Stimulated activated CD8-positive, alpha-beta memory T cell treated with anti-CD3 and anti-CD28 coated beads, Interleukin-15, amount 100 ng/mL, for 24 hours (primary cell): Measurements from ENCODE around the gene PRKRIP1.
"Not testable (repeated sequence)": the region's sequence is repeated elsewhere in the genome, so short reads cannot be mapped to it uniquely, and the experiment has no call there.

ENCODE experiments used
- DNase-seq: peaks from one replicate; pipeline ENCODE4 v3.0.0-alpha.2; 2020; ENCODE audit warnings: low read depth

PRKRIP1 gene

GRCh38 chr7:102431617-102432298, 35.6 kb downstream of the PRKRIP1 start:
- DNase-seq: no peak

DNA sequence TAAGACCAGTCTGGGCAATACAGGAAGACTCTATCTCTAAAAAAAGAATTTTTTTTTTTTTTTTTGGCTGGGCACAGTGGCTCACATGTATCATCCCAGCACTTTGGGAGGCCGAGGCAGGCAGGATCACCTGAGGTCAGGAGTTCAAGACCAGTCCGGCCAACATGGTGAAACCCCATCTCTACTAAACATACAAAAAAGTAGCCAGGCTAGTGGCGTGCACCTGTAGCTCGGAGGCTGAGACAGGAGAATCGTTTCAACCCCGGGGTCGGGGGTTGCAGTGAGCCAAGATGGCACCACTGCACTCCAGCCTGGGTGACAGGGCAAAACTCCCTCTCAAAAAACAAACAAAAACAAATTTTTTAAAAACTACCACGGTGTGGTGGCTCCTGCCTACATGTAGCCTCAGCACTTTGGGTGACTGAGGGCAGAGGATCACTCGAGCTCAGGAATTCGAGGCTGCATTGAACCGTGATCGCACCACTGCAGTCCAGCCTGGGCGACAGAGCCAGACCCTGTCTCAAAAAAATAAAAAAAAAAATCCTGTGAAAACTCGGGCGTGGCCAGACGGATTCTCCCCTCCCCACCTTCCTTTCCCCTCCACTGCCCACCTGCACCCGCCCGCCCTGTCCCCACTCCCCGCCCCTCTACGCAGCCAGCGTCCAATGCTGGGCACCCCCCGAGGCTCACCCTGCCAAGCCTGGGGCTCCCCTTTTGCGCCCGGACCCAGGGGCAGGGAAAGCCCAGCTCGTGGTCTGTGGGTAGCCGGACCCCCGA, 36.5 kb downstream of the PRKRIP1 start:
- DNase-seq: no peak

DNA sequence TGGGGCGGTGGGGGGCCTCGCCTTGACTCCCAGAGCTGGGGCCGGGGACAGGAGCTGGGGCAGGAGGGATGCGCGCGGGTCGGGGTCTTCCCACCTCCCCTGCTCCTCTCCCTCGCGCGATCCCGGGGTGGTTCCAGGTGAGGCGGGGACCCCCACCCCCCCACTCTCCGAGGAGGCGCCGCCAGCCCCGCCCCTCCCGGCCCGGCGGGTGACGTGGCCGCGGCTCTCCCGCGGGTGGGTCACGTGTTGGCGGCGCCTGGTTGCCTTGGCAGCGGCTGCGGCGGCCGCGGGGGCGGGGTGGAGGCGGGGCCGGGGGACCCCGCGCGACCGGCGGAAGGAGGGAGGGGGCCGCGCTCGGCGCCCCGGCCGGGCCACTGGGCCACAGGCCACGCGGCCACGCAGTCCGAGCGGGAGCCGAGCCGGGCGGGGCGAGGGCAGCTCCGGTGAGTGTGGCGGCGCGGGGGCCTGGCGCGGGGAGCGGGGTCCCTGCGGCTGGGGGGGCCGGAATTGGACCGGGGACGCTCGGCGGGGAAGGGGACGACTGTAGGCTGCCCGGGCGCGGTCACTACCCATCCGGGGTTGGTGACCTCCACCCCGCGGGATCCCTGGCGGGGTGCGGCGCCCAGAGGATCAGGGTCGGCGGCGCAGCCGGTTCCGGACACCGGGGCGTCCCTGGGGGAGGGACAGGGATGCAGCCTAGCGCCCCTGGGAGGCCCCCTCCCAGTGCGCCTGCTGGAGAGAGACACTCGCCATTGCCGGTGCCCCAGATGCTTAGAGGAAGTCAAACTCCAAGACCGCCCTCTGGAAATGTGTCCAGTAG, 37.3 kb downstream of the PRKRIP1 start, which contains the start of gene ORAI2:
TSS of gene ORAI2 (plus strand) at position 357 of the 820 bp plus-strand sequence. CDS start 5,382 bp downstream, outside the sequence.
- peak; percentile 87 for DNase-seq

DNA sequence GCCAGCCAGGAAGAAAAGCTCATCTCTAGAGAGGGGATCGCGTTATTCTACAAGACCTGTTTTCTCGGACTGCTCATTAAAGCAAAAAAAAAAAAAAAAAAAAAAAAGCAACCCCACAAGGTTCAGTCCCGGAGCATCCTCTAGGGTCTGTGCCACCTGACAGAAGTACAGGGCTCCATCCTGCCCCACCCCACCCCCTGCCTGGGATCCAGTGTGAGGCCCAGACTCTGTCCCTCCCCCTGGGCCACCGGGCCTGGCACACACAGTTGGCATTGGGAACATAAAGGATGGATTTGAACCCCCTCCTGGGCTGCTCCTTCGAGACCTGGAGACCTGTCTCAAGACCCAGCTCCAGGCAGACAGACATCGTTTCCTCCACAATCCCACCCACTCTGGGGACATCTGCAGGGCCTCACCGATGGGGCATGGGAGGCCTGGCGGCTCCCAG, 37.9 kb downstream of the PRKRIP1 start:
- DNase-seq: no peak

GRCh38 chr7:102436118-102436517, 40.0 kb downstream of the PRKRIP1 start:
- DNase-seq: no peak

GRCh38 chr7:102439963-102440795, 44.0 kb downstream of the PRKRIP1 start:
- DNase-seq: no peak

GRCh38 chr7:102444961-102445673, 49.0 kb downstream of the PRKRIP1 start:
- no peak for DNase-seq

DNA sequence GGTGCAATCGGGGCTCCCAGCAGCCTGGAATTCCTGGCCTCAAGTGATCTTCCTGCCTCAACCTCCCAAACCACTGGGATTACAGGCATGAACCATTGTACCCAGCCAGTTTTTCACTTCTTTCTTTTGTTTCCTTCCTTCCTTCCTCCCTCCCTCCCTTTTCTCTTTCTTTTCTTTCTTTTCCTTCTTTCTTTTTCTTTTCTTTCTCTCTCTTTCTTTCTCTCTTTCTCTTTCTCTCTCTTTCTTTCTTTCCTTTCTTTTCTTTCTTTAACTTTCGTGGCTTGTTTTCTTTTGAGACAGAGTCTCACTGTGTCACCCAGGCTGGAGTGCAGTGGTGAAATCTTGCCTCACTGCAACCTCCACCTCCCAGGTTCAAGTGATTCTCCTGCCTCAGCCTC, 49.5 kb downstream of the PRKRIP1 start:
- no peak for DNase-seq

DNA sequence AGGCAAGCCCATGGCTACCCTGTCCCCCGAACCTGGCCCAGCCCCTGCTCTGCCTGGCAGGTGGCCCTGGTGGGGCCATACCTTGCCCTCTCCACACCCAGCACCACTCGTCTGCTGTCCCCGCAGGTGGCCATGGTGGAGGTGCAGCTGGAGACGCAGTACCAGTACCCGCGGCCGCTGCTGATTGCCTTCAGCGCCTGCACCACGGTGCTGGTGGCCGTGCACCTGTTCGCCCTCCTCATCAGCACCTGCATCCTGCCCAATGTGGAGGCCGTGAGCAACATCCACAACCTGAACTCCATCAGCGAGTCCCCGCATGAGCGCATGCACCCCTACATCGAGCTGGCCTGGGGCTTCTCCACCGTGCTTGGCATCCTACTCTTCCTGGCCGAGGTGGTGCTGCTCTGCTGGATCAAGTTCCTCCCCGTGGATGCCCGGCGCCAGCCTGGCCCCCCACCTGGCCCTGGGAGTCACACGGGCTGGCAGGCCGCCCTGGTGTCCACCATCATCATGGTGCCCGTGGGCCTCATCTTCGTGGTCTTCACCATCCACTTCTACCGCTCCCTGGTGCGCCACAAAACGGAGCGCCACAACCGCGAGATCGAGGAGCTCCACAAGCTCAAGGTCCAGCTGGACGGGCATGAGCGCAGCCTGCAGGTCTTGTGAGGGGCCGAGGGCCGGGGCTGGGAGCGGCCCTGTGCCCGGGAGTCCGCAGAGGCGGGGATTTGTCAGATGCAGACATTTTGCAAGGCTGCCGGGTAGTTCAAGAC, 50.4 kb downstream of the PRKRIP1 start:
- DNase-seq: no peak

- no peak for DNase-seq
Observed at GRCh38 chr7:102447311-102447710, 51.1 kb downstream of the PRKRIP1 start.

GRCh38 chr7:102449136-102449535, 53.0 kb downstream of the PRKRIP1 start:
- no peak for DNase-seq

DNA sequence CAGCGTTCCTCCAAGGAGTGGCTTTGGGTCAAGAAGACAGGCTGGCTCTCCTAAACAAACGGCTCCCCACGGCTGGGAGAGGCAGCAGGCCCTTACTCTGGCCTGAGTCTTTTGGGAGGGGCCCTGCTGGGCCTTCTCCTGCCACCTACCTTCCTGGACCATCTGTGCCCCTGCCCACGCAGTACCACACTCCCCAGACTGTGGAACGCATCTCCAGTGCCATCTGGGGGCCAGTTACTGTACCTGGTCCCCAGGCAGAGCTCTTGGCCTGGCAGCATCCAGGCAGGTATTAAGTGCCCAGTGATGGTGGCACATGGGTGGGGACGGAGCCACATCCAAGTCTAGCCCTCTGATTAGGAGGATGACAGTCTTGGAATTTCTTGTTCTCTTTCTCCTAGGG, 54.1 kb downstream of the PRKRIP1 start:
- DNase-seq: no peak

DNA sequence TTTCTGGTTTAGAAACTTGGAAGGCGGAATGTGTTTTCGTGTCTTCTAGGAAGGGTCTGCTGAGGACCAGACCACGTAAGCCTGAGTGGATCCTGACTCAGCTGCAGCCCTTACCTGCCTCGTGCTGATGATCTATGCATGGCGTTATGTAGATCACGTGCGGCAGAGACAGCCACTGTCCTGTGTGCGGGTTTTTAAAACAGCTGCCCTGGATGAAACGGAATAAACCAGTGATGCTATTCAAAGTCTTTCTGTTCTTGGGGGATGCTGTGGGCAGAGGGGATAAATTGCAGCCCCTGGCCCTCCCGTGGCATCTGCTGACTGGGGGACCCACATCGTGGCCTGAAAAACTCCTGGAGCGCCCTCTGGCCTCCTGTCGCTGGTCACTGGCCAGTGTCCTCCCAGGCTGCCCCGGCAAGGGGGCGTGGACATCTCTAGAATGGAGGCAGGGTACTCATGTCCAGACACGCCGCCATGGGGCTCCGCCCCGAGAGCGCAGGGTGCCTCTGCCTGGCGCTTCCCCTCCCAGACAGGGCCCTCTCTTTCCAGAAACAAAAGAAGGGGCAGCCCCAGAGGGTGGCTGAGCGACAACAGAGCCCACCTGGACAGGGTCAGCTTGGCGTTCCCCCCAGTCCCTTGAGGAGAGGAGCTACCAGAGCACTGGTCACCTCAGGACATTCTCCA, 55.4 kb downstream of the PRKRIP1 start:
- no peak for DNase-seq

DNA sequence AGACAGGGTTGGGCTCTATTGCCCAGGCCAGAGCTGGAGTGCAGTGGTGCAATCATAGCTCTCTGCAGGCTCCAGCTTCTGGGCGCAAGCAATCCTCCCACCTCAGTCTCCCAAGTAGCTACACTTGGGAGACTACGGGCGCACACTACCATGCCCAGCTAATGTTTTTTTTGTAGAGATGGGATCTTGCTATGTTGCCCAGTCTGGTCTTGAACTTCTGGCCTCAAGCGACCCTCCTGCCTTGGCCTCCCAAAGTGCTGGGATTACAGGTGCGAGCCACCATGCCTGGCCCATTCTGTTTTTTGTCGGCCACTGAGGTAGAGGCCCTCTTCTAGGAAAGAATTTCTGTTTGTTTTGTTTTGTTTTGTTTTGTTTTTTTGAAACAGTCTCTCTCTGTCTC, 56.3 kb downstream of the PRKRIP1 start:
- DNase-seq: no peak

DNA sequence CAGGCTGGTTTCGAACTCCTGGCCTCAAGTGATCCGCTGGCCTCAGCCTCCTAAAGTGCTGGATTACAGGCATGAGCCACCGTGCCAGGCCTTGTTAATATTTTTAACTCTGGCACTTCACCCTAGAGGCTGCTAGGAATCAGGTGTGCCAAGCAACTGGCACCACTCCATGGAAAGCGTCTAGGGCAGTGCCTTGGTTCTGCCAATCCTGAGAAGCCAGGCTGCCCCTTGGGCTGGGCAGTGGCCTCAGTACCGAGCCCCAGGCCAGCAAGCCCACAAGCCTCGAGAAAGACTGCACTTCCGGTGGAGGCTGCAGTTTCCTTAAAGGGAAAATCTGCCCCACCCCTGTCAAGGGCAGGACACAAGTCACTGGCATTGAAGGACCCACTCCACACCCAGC, 57.2 kb downstream of the PRKRIP1 start:
- DNase-seq: no peak

GRCh38 chr7:102454468-102454867, 58.3 kb downstream of the PRKRIP1 start:
- DNase-seq: no peak

GRCh38 chr7:102454932-102455331, 58.8 kb downstream of the PRKRIP1 start:
- not testable (repeated sequence) for DNase-seq

GRCh38 chr7:102455596-102455995, 59.4 kb downstream of the PRKRIP1 start:
- DNase-seq: no peak

DNA sequence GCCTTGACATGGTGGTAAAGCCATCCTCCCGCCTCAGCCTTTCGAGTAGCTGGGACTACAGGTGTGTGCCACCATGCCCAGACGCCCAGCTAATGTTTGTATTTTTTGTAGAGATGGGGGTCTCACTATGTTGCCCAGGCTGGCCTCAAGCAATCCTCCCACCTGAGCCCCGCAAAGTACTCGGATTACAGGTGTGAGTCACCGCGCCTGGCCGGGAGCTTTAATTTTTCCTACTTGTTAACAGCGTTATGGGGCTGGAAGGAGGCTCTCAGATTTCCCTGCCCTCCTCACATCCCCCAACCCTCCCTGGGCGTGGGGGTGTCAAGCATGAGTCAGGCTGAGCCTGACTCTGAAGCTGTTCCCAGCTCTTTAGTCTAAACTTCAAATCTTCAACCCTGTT, 60.2 kb downstream of the PRKRIP1 start:
- no peak for DNase-seq
